ENCODE results near the gene ANK3.

The ANK3 gene

GRCh38 chr10:60388709-60389301 lies 870 bp downstream of the ANK3 start:
- TF ChIP-seq CTCF (IDR thresholded peaks at IDR 0.05; ENCODE audit: borderline replicate concordance, insufficient read depth, low read depth, low read length), result no peak
- no peak overlapping the region for H3K4me3 ChIP-seq (ENCODE audit: low read depth, low read length)

- no peak for TF ChIP-seq CTCF (IDR thresholded peaks at IDR 0.05; ENCODE audit: borderline replicate concordance, insufficient read depth, low read depth, low read length)
- no peak overlapping the region for H3K4me3 ChIP-seq (ENCODE audit: low read depth, low read length)
These were observed 1.5 kb downstream of the ANK3 start for GRCh38 chr10:60388116-60388625.

- H3K4me3 ChIP-seq (ENCODE audit: low read depth, low read length), result no peak overlapping the region
- TF ChIP-seq CTCF (IDR thresholded peaks at IDR 0.05; ENCODE audit: borderline replicate concordance, insufficient read depth, low read depth, low read length), result no peak
These were observed 2.1 kb downstream of the ANK3 start for GRCh38 chr10:60387531-60387930.

DNA sequence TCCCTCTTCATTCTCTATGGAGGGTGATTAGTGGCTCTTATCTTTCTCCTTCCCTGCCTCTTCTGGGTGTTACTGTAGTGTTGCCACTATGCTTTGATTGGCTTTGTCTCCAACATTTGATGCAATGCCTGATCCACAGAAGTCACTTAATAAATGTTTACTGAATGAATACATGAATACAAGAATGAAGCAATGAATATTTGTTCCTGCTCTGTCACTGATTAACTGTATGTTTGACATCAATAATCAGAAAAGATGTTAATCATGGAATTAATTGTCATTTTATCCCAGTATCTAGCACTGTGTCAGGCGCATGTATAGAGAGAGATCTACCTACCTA lies 4.3 kb downstream of the ANK3 start:
- H3K4me3 ChIP-seq (ENCODE audit: low read depth, low read length), result no peak overlapping the region
- TF ChIP-seq CTCF (IDR thresholded peaks at IDR 0.05; ENCODE audit: borderline replicate concordance, insufficient read depth, low read depth, low read length), result no peak

DNA sequence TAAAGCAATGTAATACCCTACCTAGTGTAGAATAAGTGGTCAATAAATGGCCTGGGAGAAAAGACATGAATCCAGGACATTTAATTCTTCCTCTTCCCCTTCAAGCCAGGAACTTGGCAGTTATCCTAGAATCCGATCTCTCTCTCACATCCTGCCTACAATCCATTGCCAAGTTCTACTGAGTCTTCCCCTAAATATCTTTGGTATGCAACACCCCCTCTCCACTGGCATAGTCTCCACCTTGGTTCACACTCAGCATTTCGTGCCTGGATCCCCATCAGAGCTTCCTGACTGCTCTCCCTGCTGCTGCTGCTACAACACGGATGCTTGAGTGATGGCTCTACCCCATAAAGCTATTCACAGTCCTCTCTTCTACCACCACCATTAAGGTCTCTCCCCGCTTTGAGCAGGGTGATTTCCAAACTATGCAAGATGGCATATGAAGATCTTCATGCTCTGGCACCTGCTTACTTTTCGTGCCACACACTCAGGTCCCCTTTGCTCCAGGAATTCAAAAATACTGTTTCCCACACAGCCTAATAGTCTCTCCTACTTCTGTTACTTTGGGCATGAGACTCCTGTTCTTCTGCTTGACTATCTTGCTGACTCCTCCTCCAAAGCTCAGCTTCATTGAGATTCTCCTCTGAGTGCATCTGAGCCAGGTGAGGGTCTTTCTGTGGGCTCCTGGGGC lies 4.8 kb downstream of the ANK3 start:
- no peak overlapping the region for H3K4me3 ChIP-seq (ENCODE audit: low read depth, low read length)
- no peak for TF ChIP-seq CTCF (IDR thresholded peaks at IDR 0.05; ENCODE audit: borderline replicate concordance, insufficient read depth, low read depth, low read length)

GRCh38 chr10:60384011-60384410 lies 5.7 kb downstream of the ANK3 start:
- no peak overlapping the region for H3K4me3 ChIP-seq (ENCODE audit: low read depth, low read length)
- no peak for TF ChIP-seq CTCF (IDR thresholded peaks at IDR 0.05; ENCODE audit: borderline replicate concordance, insufficient read depth, low read depth, low read length)

Measured in GM12875 (cell line).